Immature natural killer cell (primary cell): Measurements from ENCODE around the gene ENTPD3. TPM values are rescaled to one million over a fixed set of nuclear protein-coding genes. Genes with fewer than 3 reads are reported as not detected.
A peak's percentile ranks its signal among the peaks of the same experiment; 100 is the strongest.

ENCODE experiments used
- DNase-seq, 3 donors: peaks; one replicate each; pipeline ENCODE4 v3.0.0; 2022; ENCODE audit warnings: mixed read lengths in 1 of 3
- H3K27ac Mint-ChIP-seq, 6 donors: one replicate each; pipeline ENCODE4 v1.8.0; 2020; ENCODE audit warnings: mixed read lengths in 6 of 6, mild to moderate bottlenecking in 5 of 6, inconsistent platforms in 4 of 6, moderate library complexity in 3 of 6
- H3K27me3 Mint-ChIP-seq, 3 donors: one replicate each; pipeline ENCODE4 v1.8.0; 2020 to 2021; ENCODE audit warnings: low read depth in 3 of 3, mild to moderate bottlenecking in 3 of 3, mixed read lengths in 3 of 3, moderate library complexity in 3 of 3, inconsistent platforms in 1 of 3
- H3K36me3 Mint-ChIP-seq, 3 donors: one replicate each; pipeline ENCODE4 v1.8.0; 2020; ENCODE audit warnings: mixed read lengths in 3 of 3, inconsistent platforms in 2 of 3, mild to moderate bottlenecking in 2 of 3
- H3K4me1 Mint-ChIP-seq, 2 donors: one replicate each; pipeline ENCODE4 v1.8.0; 2020; ENCODE audit warnings: inconsistent platforms in 2 of 2, mild to moderate bottlenecking in 2 of 2, mixed read lengths in 2 of 2, moderate library complexity in 1 of 2
- H3K4me3 Mint-ChIP-seq, 5 donors: one replicate each; pipeline ENCODE4 v1.8.0; 2020; ENCODE audit warnings: mild to moderate bottlenecking in 5 of 5, mixed read lengths in 5 of 5, inconsistent platforms in 3 of 5, moderate library complexity in 3 of 5
- H3K9me3 Mint-ChIP-seq, 6 donors: one replicate each; pipeline ENCODE4 v1.8.0; 2020; ENCODE audit warnings: mild to moderate bottlenecking in 6 of 6, mixed read lengths in 6 of 6, inconsistent platforms in 4 of 6, moderate library complexity in 3 of 6
- polyA plus RNA-seq, 3 donors: library from polyadenylated mRNA; unstranded; fragments of 300-500 nt; fragmentation: Illumina TruSeq; gene quantifications; one replicate each; pipeline ENCODE4 v1.2.3, GENCODE V29; 2021

ENTPD3 gene
- polyA plus RNA-seq, 3 donors from 2014 or later, result not detected

- no peaks in the 10 kb centered on the region for H3K9me3 Mint-ChIP-seq
- H3K36me3 Mint-ChIP-seq, result peaks cover 6 to 12% (median 9%) of the 10 kb centered on the region in 3 donors
- H3K27me3 Mint-ChIP-seq, result no peaks in the 10 kb centered on the region
- H3K27ac Mint-ChIP-seq, result no peak overlapping the region
- no peaks in the 10 kb centered on the region for H3K4me1 Mint-ChIP-seq
- no peak for DNase-seq
- no peak overlapping the region for H3K4me3 Mint-ChIP-seq
Observed at GRCh38 chr3:40427045-40427669, 40.2 kb downstream of the ENTPD3 start.

GRCh38 chr3:40432793-40433192, 45.8 kb downstream of the ENTPD3 start:
- Mint-ChIP-seq H3K36me3 (peaks cover 3 to 10% (median 4%) of the 10 kb centered on the region in 3 donors), H3K4me3 (no peak overlapping the region), H3K27me3 (peaks cover 0 to 3% (median 0%) of the 10 kb centered on the region in 3 donors), H3K9me3 (no peaks in the 10 kb centered on the region), H3K27ac (no peak overlapping the region), H3K4me1 (no peaks in the 10 kb centered on the region)
- DNase-seq, result no peak

GRCh38 chr3:40437889-40438288, 50.9 kb downstream of the ENTPD3 start:
- H3K4me3 Mint-ChIP-seq, result no peak overlapping the region
- peaks cover 3 to 14% (median 12%) of the 10 kb centered on the region in 3 donors for H3K36me3 Mint-ChIP-seq
- H3K27ac Mint-ChIP-seq, result no peak overlapping the region
- H3K9me3 Mint-ChIP-seq, result no peaks in the 10 kb centered on the region
- no peaks in the 10 kb centered on the region for H3K4me1 Mint-ChIP-seq
- DNase-seq, result no peak
- peaks cover 0 to 3% (median 0%) of the 10 kb centered on the region in 3 donors for H3K27me3 Mint-ChIP-seq

GRCh38 chr3:40445062-40445461, 58.1 kb downstream of the ENTPD3 start:
- Mint-ChIP-seq H3K36me3 (peaks cover 0 to 13% (median 8%) of the 10 kb centered on the region in 3 donors), H3K4me1 (no peaks in the 10 kb centered on the region), H3K27me3 (peaks cover 0 to 2% (median 0%) of the 10 kb centered on the region in 3 donors), H3K4me3 (no peak overlapping the region), H3K9me3 (no peaks in the 10 kb centered on the region), H3K27ac (no peak overlapping the region)
- no peak for DNase-seq

- H3K4me3 Mint-ChIP-seq, result no peak overlapping the region
- peaks cover 0 to 9% (median 6%) of the 10 kb centered on the region in 3 donors for H3K36me3 Mint-ChIP-seq
- H3K9me3 Mint-ChIP-seq, result no peaks in the 10 kb centered on the region
- peaks cover 0 to 2% (median 0%) of the 10 kb centered on the region in 3 donors for H3K27me3 Mint-ChIP-seq
- DNase-seq, result no peak
- H3K27ac Mint-ChIP-seq, result peak overlapping the region in 1 of 6 donors; percentile 37
- no peaks in the 10 kb centered on the region for H3K4me1 Mint-ChIP-seq
Observed at GRCh38 chr3:40445880-40446279, 58.9 kb downstream of the ENTPD3 start.

GRCh38 chr3:40450438-40450837, 63.5 kb downstream of the ENTPD3 start:
- no peak for DNase-seq
- H3K36me3 Mint-ChIP-seq, result peaks cover 0 to 13% (median 6%) of the 10 kb centered on the region in 3 donors
- H3K27ac Mint-ChIP-seq, result no peak overlapping the region
- H3K27me3 Mint-ChIP-seq, result peaks cover 0 to 4% (median 2%) of the 10 kb centered on the region in 3 donors
- H3K9me3 Mint-ChIP-seq, result no peaks in the 10 kb centered on the region
- H3K4me1 Mint-ChIP-seq, result peaks cover 17 to 26% of the 10 kb centered on the region in 2 donors
- H3K4me3 Mint-ChIP-seq, result no peak overlapping the region

- Mint-ChIP-seq H3K9me3 (no peaks in the 10 kb centered on the region), H3K36me3 (peaks cover 0 to 13% (median 0%) of the 10 kb centered on the region in 3 donors), H3K27me3 (peaks cover 0 to 4% (median 2%) of the 10 kb centered on the region in 3 donors), H3K27ac (peak overlapping the region; percentile 61 to 99 (median 95)), H3K4me1 (peaks cover 24 to 35% of the 10 kb centered on the region in 2 donors), H3K4me3 (peak overlapping the region in 4 of 5 donors; percentile 35 to 94 (median 88))
- DNase-seq, result no peak
Observed at GRCh38 chr3:40451551-40451950, 64.6 kb downstream of the ENTPD3 start.

- Mint-ChIP-seq H3K36me3 (peaks cover 0 to 13% (median 0%) of the 10 kb centered on the region in 3 donors), H3K4me3 (peak overlapping the region; percentile 86 to 96 (median 94)), H3K27ac (peak overlapping the region; percentile 95 to 99 (median 97)), H3K4me1 (peaks cover 29 to 41% of the 10 kb centered on the region in 2 donors), H3K27me3 (peaks cover 1 to 9% (median 3%) of the 10 kb centered on the region in 3 donors), H3K9me3 (no peaks in the 10 kb centered on the region)
- DNase-seq, result no peak
Observed at GRCh38 chr3:40452057-40452456, 65.1 kb downstream of the ENTPD3 start.

GRCh38 chr3:40452562-40452875, 65.5 kb downstream of the ENTPD3 start:
- no peak for DNase-seq
- Mint-ChIP-seq H3K27ac (peak overlapping the region; percentile 95 to 99 (median 97)), H3K27me3 (peaks cover 3 to 10% (median 3%) of the 10 kb centered on the region in 3 donors), H3K36me3 (peaks cover 0 to 13% (median 0%) of the 10 kb centered on the region in 3 donors), H3K4me1 (peaks cover 31 to 44% of the 10 kb centered on the region in 2 donors), H3K4me3 (peak overlapping the region; percentile 86 to 96 (median 94)), H3K9me3 (no peaks in the 10 kb centered on the region)

GRCh38 chr3:40452876-40453730, 66.1 kb downstream of the ENTPD3 start:
- peak overlapping the region; percentile 86 to 96 (median 94) for H3K4me3 Mint-ChIP-seq
- H3K36me3 Mint-ChIP-seq, result peaks cover 0 to 13% (median 4%) of the 10 kb centered on the region in 3 donors
- DNase-seq, result peak; percentile 93 to 95 (median 94)
- peak overlapping the region; percentile 95 to 99 (median 97) for H3K27ac Mint-ChIP-seq
- peaks cover 3 to 9% (median 7%) of the 10 kb centered on the region in 3 donors for H3K27me3 Mint-ChIP-seq
- H3K4me1 Mint-ChIP-seq, result peaks cover 37 to 50% of the 10 kb centered on the region in 2 donors
- H3K9me3 Mint-ChIP-seq, result no peaks in the 10 kb centered on the region

GRCh38 chr3:40453933-40454332, 66.9 kb downstream of the ENTPD3 start:
- H3K27me3 Mint-ChIP-seq, result peaks cover 3 to 12% (median 7%) of the 10 kb centered on the region in 3 donors
- H3K9me3 Mint-ChIP-seq, result no peaks in the 10 kb centered on the region
- peak overlapping the region in 4 of 5 donors; percentile 86 to 96 (median 92) for H3K4me3 Mint-ChIP-seq
- H3K36me3 Mint-ChIP-seq, result peaks cover 2 to 13% (median 12%) of the 10 kb centered on the region in 3 donors
- peak overlapping the region in 5 of 6 donors; percentile 24 to 99 (median 95) for H3K27ac Mint-ChIP-seq
- no peak for DNase-seq
- peaks cover 45 to 58% of the 10 kb centered on the region in 2 donors for H3K4me1 Mint-ChIP-seq

GRCh38 chr3:40455328-40455727, 68.3 kb downstream of the ENTPD3 start:
- Mint-ChIP-seq H3K36me3 (peaks cover 6 to 19% (median 7%) of the 10 kb centered on the region in 3 donors), H3K27ac (no peak overlapping the region), H3K27me3 (peaks cover 3 to 12% (median 7%) of the 10 kb centered on the region in 3 donors), H3K4me3 (peak overlapping the region; percentile 89 to 96 (median 94)), H3K4me1 (peaks cover 48 to 63% of the 10 kb centered on the region in 2 donors), H3K9me3 (no peaks in the 10 kb centered on the region)
- DNase-seq, result no peak

- Mint-ChIP-seq H3K27me3 (peaks cover 3 to 12% (median 9%) of the 10 kb centered on the region in 3 donors), H3K9me3 (no peaks in the 10 kb centered on the region), H3K36me3 (peaks cover 5 to 24% (median 10%) of the 10 kb centered on the region in 3 donors), H3K4me1 (peaks cover 49 to 65% of the 10 kb centered on the region in 2 donors), H3K4me3 (peak overlapping the region; percentile 89 to 96 (median 94)), H3K27ac (peak overlapping the region; percentile 95 to 98 (median 97))
- DNase-seq, result no peak
Observed at GRCh38 chr3:40456279-40456939, 69.4 kb downstream of the ENTPD3 start.
